Osteoblast (primary cell): Measurements from ENCODE around the gene KRTAP4-5. TPM values are rescaled to one million over a fixed set of nuclear protein-coding genes. Genes with fewer than 3 reads are reported as not detected.
A peak's percentile ranks its signal among the peaks of the same experiment; 100 is the strongest.

Experiments used
- DNase-seq: peaks from one replicate; pipeline ENCODE4 v3.0.0; 2011; ENCODE audit warnings: low spot score, mixed read lengths; ENCODE audit not compliant: insufficient read length; ENCODE audit errors: missing footprints
- H2AFZ ChIP-seq: 2 replicates; pipeline ENCODE4 v1.6.0; 2011; ENCODE audit warnings: mild to moderate bottlenecking, low read length
- H3K27ac ChIP-seq: 2 replicates; pipeline ENCODE4 v1.5.1; 2011; ENCODE audit warnings: mild to moderate bottlenecking, low read depth, low read length, moderate library complexity
- H3K27me3 ChIP-seq: 2 replicates; pipeline ENCODE4 v1.6.0; 2012; ENCODE audit warnings: mild to moderate bottlenecking, control low read depth, inconsistent platforms, low read length, moderate library complexity; ENCODE audit not compliant: insufficient read depth
- H3K36me3 ChIP-seq: 2 replicates; pipeline ENCODE4 v1.5.1; 2011; ENCODE audit warnings: mild to moderate bottlenecking, low read length, control low read depth, moderate library complexity; ENCODE audit not compliant: insufficient read depth
- H3K4me1 ChIP-seq: 2 replicates; pipeline ENCODE4 v1.5.1; 2011; ENCODE audit warnings: mild to moderate bottlenecking, low read length, control low read depth, moderate library complexity; ENCODE audit not compliant: insufficient read depth
- H3K4me2 ChIP-seq: 2 replicates; pipeline ENCODE4 v1.6.0; 2011; ENCODE audit warnings: mild to moderate bottlenecking, low read length; ENCODE audit not compliant: insufficient read depth
- H3K4me3 ChIP-seq: fragments of 200-600 bp; sonication (generic); 3 replicates; pipeline ENCODE4 v1.5.1; 2012; ENCODE audit warnings: mild to moderate bottlenecking, low read length, inconsistent platforms; ENCODE audit not compliant: insufficient read depth
- H3K79me2 ChIP-seq: 2 replicates; pipeline ENCODE4 v1.6.0; 2012; ENCODE audit warnings: mild to moderate bottlenecking, low read length, control low read depth, inconsistent platforms; ENCODE audit not compliant: insufficient read depth
- H3K9me3 ChIP-seq: 2 replicates; pipeline ENCODE4 v1.5.1; 2011; ENCODE audit warnings: low read depth, low read length, control low read depth
- H4K20me1 ChIP-seq: 2 replicates; pipeline ENCODE4 v1.6.0; 2012; ENCODE audit warnings: mild to moderate bottlenecking, low read length, control low read depth; ENCODE audit not compliant: insufficient read depth
- total RNA-seq: library from RNA; depleted of rRNA; stranded (reverse); fragments of >200 nt; gene quantifications from 2 replicates; pipeline ENCODE4 v1.2.3, GENCODE V29; 2012
- TF ChIP-seq, protein P1 (sequence below): IDR thresholded peaks from 2 replicates; pipeline ENCODE4 v1.5.1; 2011; ENCODE audit warnings: mild to moderate bottlenecking, low read depth, low read length, moderate library complexity; ENCODE audit errors: extremely low read depth

Gene KRTAP4-5
- total RNA-seq, 1 donor = not detected

- Histone ChIP-seq H3K36me3 (no peaks in the 10 kb centered on the region), H3K4me1 (peaks cover 19% of the 10 kb centered on the region), H3K9me3 (no peaks in the 10 kb centered on the region), H3K27ac (peak overlapping the region; percentile 31), H3K4me3 (no peak overlapping the region), H4K20me1 (no peaks in the 10 kb centered on the region), H3K27me3 (no peaks in the 10 kb centered on the region), H2AFZ (peak overlapping the region; percentile 85), H3K4me2 (peak overlapping the region; percentile 15), H3K79me2 (no peaks in the 10 kb centered on the region)
- no peak for DNase-seq
- TF ChIP-seq, protein P1, sequence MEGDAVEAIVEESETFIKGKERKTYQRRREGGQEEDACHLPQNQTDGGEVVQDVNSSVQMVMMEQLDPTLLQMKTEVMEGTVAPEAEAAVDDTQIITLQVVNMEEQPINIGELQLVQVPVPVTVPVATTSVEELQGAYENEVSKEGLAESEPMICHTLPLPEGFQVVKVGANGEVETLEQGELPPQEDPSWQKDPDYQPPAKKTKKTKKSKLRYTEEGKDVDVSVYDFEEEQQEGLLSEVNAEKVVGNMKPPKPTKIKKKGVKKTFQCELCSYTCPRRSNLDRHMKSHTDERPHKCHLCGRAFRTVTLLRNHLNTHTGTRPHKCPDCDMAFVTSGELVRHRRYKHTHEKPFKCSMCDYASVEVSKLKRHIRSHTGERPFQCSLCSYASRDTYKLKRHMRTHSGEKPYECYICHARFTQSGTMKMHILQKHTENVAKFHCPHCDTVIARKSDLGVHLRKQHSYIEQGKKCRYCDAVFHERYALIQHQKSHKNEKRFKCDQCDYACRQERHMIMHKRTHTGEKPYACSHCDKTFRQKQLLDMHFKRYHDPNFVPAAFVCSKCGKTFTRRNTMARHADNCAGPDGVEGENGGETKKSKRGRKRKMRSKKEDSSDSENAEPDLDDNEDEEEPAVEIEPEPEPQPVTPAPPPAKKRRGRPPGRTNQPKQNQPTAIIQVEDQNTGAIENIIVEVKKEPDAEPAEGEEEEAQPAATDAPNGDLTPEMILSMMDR = no peak
Measured at GRCh38 chr17:41133880-41134735, 15.5 kb downstream of the KRTAP4-5 start.

GRCh38 chr17:41131979-41132378 lies 17.6 kb downstream of the KRTAP4-5 start:
- Histone ChIP-seq H3K79me2 (no peaks in the 10 kb centered on the region), H3K36me3 (no peaks in the 10 kb centered on the region), H3K27me3 (no peaks in the 10 kb centered on the region), H2AFZ (no peak overlapping the region), H3K27ac (peak overlapping the region; percentile 22), H3K4me3 (no peak overlapping the region), H3K9me3 (no peaks in the 10 kb centered on the region), H3K4me2 (peak overlapping the region; percentile 22), H3K4me1 (peaks cover 19% of the 10 kb centered on the region), H4K20me1 (no peaks in the 10 kb centered on the region)
- DNase-seq = no peak
- TF ChIP-seq, protein P1 = no peak

- Histone ChIP-seq H3K4me2 (no peak overlapping the region), H3K4me3 (no peak overlapping the region), H4K20me1 (no peaks in the 10 kb centered on the region), H3K36me3 (no peaks in the 10 kb centered on the region), H3K4me1 (peaks cover 16% of the 10 kb centered on the region), H3K27ac (no peak overlapping the region), H2AFZ (no peak overlapping the region), H3K9me3 (no peaks in the 10 kb centered on the region), H3K79me2 (no peaks in the 10 kb centered on the region), H3K27me3 (no peaks in the 10 kb centered on the region)
- no peak for DNase-seq
- TF ChIP-seq, protein P1 = no peak
Measured at GRCh38 chr17:41127371-41127770, 22.3 kb downstream of the KRTAP4-5 start.

GRCh38 chr17:41126412-41126811 lies 23.2 kb downstream of the KRTAP4-5 start:
- Histone ChIP-seq H3K4me3 (no peak overlapping the region), H3K27ac (no peak overlapping the region), H3K9me3 (no peaks in the 10 kb centered on the region), H4K20me1 (no peaks in the 10 kb centered on the region), H2AFZ (no peak overlapping the region), H3K4me1 (peaks cover 9% of the 10 kb centered on the region), H3K27me3 (no peaks in the 10 kb centered on the region), H3K4me2 (no peak overlapping the region), H3K36me3 (no peaks in the 10 kb centered on the region), H3K79me2 (no peaks in the 10 kb centered on the region)
- TF ChIP-seq, protein P1 = no peak
- DNase-seq = no peak
